ENCODE data around the gene DCT.

The DCT gene

DNA sequence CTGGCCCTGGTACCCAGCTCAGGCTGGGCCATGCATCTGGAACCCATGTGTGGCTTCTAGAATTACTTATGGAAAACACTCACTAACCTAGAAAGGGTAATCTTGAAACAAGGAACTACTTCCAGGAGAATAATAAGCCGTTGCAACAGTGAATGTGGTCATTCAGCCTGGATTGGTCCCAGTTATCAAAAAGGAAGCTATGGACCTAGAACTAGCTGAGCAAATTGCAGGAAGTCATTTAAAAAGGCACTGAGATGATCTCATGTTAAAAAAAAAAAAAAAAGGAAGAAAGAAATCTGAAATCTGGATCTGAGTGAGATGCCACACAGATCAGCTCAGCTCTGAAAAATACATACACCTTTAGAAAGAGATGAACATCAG is 59.6 kb downstream of the DCT start:
- H2BK12ac ChIP-seq (ENCODE audit: low read length in 2 of 2): no peak overlapping the region
- no peak overlapping the region for H4K8ac ChIP-seq (ENCODE audit: low read length)
- 21% methylated on average over 1 of the region's 1 CpG for WGBS

DNA sequence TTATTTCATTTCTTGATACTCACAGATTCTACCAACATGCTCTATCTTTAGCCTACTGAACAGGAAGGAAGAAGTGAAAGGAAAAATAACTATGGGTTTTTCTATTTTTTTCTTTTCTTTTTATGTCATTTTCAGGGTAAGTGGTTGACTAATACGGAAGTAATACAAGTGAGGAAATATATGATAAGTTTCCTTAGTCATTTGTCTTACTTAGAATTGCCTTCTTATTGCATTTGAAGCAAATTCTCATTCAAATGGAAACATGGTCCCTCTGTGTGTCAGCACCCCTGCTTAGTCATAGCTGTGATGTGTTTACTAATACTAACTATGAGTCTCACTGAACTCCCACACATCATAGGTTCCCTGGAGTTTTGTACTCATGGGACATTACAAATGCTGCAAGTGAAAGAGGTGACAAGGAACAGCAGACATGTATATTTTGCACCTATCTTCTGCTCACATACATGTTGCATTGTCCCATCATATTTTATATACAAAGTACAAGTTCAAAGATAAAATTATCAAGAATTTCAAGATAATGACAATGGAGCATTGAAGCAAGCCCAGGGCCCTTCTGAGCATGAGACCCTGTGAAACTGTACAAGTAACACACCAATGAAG is 60.1 kb downstream of the DCT start:
- H3K79me1 ChIP-seq (replicated peaks; ENCODE audit: low read length, poor library complexity, severe bottlenecking): no peaks in the 10 kb centered on the region
- H2BK12ac ChIP-seq (ENCODE audit: low read length in 2 of 2): no peak overlapping the region
- H3K18ac ChIP-seq (ENCODE audit: low read depth in 1 of 2, low read length in 2 of 2): no peak overlapping the region
- no peak overlapping the region for H3K4me3 ChIP-seq (ENCODE audit: insufficient read depth in 1 of 2, low read depth in 1 of 2, low read length in 2 of 2)
- peaks cover 0 to 3% of the 10 kb centered on the region in 2 experiments for H3K27me3 ChIP-seq (ENCODE audit: control insufficient read depth in 1 of 2, insufficient read depth in 1 of 2, low read length in 2 of 2)
- H2AFZ ChIP-seq (ENCODE audit: low read depth, low read length): no peak overlapping the region
- H3K14ac ChIP-seq (ENCODE audit: low read length in 2 of 2): no peak overlapping the region
- H3K4me1 ChIP-seq (ENCODE audit: control insufficient read depth, insufficient read depth, low read depth, low read length): no peaks in the 10 kb centered on the region
- H2BK5ac ChIP-seq (ENCODE audit: low read depth, low read length, poor library complexity, severe bottlenecking): no peak overlapping the region
- H3K9me3 ChIP-seq (ENCODE audit: control insufficient read depth, low read length): peaks cover 6% of the 10 kb centered on the region
- no peak overlapping the region for H3K4me2 ChIP-seq (ENCODE audit: low read length, poor library complexity, severe bottlenecking)
- no peak overlapping the region for H2AK5ac ChIP-seq (ENCODE audit: low read length, severe bottlenecking)
- no peak overlapping the region for H4K8ac ChIP-seq (ENCODE audit: low read length)
- no peak overlapping the region for H3K4ac ChIP-seq (ENCODE audit: low read depth in 1 of 2, low read length in 2 of 2)
- H2BK120ac ChIP-seq (ENCODE audit: low read depth, low read length): no peak overlapping the region
- peak; percentile 91 for DNase-seq
- WGBS: no CpG with 5 or more reads among the region's 1 CpG
- no peak overlapping the region for H3K23ac ChIP-seq (ENCODE audit: low read length in 2 of 2)
- H4K91ac ChIP-seq (ENCODE audit: low read length): no peak overlapping the region
- no peak overlapping the region for H3K27ac ChIP-seq (ENCODE audit: low read length, poor library complexity, severe bottlenecking)
- H3K9ac ChIP-seq (ENCODE audit: low read length): peak overlapping the region; percentile 16
- H2BK15ac ChIP-seq (ENCODE audit: low read depth, poor library complexity, severe bottlenecking): no peak overlapping the region
- H3K36me3 ChIP-seq (ENCODE audit: control insufficient read depth in 1 of 2, insufficient read depth in 2 of 2, low read depth in 1 of 2, low read length in 2 of 2): no peaks in the 10 kb centered on the region

More for the DNA sequence above, 59.6 kb downstream of the DCT start:
- Histone ChIP-seq H3K4ac (ENCODE audit: low read depth in 1 of 2, low read length in 2 of 2) (no peak overlapping the region), H2BK5ac (ENCODE audit: low read depth, low read length, poor library complexity, severe bottlenecking) (no peak overlapping the region), H2AK5ac (ENCODE audit: low read length, severe bottlenecking) (no peak overlapping the region), H3K23ac (ENCODE audit: low read length in 2 of 2) (no peak overlapping the region), H3K4me1 (ENCODE audit: control insufficient read depth, insufficient read depth, low read depth, low read length) (no peaks in the 10 kb centered on the region), H3K14ac (ENCODE audit: low read length in 2 of 2) (no peak overlapping the region), H3K4me3 (ENCODE audit: insufficient read depth in 1 of 2, low read depth in 1 of 2, low read length in 2 of 2) (no peak overlapping the region), H2BK120ac (ENCODE audit: low read depth, low read length) (no peak overlapping the region), H3K36me3 (ENCODE audit: control insufficient read depth in 1 of 2, insufficient read depth in 2 of 2, low read depth in 1 of 2, low read length in 2 of 2) (no peaks in the 10 kb centered on the region), H3K18ac (ENCODE audit: low read depth in 1 of 2, low read length in 2 of 2) (no peak overlapping the region), H4K91ac (ENCODE audit: low read length) (no peak overlapping the region), H3K9me3 (ENCODE audit: control insufficient read depth, low read length) (peaks cover 6% of the 10 kb centered on the region), H3K27me3 (ENCODE audit: control insufficient read depth in 1 of 2, insufficient read depth in 1 of 2, low read length in 2 of 2) (no peaks in the 10 kb centered on the region), H2BK15ac (ENCODE audit: low read depth, poor library complexity, severe bottlenecking) (no peak overlapping the region), H3K4me2 (ENCODE audit: low read length, poor library complexity, severe bottlenecking) (no peak overlapping the region), H3K9ac (ENCODE audit: low read length) (peak overlapping the region; percentile 16), H3K79me1 (replicated peaks; ENCODE audit: low read length, poor library complexity, severe bottlenecking) (no peaks in the 10 kb centered on the region), H2AFZ (ENCODE audit: low read depth, low read length) (no peak overlapping the region), H3K27ac (ENCODE audit: low read length, poor library complexity, severe bottlenecking) (no peak overlapping the region)
- no peak for DNase-seq

DNA sequence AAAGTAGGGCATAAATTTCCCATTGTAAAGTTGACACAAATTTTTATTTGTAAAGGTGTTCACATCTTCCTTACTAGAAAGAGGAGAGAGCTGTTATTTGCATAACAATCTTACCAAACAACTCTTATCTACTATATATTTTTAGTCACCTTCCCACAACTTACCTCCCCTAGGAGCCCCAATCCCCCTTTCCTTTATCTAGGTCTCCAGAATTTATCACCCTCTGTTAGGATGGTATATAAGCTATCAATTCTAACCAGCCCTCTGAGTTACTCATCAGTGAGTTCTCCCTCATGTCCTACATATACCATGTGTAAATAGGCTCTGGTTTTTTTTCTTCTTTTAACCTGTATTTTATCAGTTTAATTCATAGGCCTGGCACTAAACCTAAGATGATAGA is 62.2 kb downstream of the DCT start:
- Histone ChIP-seq H2AFZ (ENCODE audit: low read depth, low read length) (no peak overlapping the region), H3K4me3 (ENCODE audit: insufficient read depth in 1 of 2, low read depth in 1 of 2, low read length in 2 of 2) (no peak overlapping the region), H3K4ac (ENCODE audit: low read depth in 1 of 2, low read length in 2 of 2) (no peak overlapping the region), H4K8ac (ENCODE audit: low read length) (no peak overlapping the region), H3K27ac (ENCODE audit: low read length, poor library complexity, severe bottlenecking) (no peak overlapping the region), H3K9me3 (ENCODE audit: control insufficient read depth, low read length) (peaks cover 6% of the 10 kb centered on the region), H3K14ac (ENCODE audit: low read length in 2 of 2) (no peak overlapping the region), H3K9ac (ENCODE audit: low read length) (no peak overlapping the region), H3K18ac (ENCODE audit: low read depth in 1 of 2, low read length in 2 of 2) (no peak overlapping the region), H4K91ac (ENCODE audit: low read length) (no peak overlapping the region), H2AK5ac (ENCODE audit: low read length, severe bottlenecking) (no peak overlapping the region), H2BK15ac (ENCODE audit: low read depth, poor library complexity, severe bottlenecking) (no peak overlapping the region), H3K4me1 (ENCODE audit: control insufficient read depth, insufficient read depth, low read depth, low read length) (no peaks in the 10 kb centered on the region), H3K23ac (ENCODE audit: low read length in 2 of 2) (no peak overlapping the region), H3K27me3 (ENCODE audit: control insufficient read depth in 1 of 2, insufficient read depth in 1 of 2, low read length in 2 of 2) (peaks cover 0 to 3% of the 10 kb centered on the region in 2 experiments), H2BK5ac (ENCODE audit: low read depth, low read length, poor library complexity, severe bottlenecking) (no peak overlapping the region), H2BK12ac (ENCODE audit: low read length in 2 of 2) (no peak overlapping the region), H3K4me2 (ENCODE audit: low read length, poor library complexity, severe bottlenecking) (no peak overlapping the region), H3K79me1 (replicated peaks; ENCODE audit: low read length, poor library complexity, severe bottlenecking) (no peaks in the 10 kb centered on the region), H3K36me3 (ENCODE audit: control insufficient read depth in 1 of 2, insufficient read depth in 2 of 2, low read depth in 1 of 2, low read length in 2 of 2) (no peaks in the 10 kb centered on the region), H2BK120ac (ENCODE audit: low read depth, low read length) (no peak overlapping the region)
- DNase-seq: no peak

DNA sequence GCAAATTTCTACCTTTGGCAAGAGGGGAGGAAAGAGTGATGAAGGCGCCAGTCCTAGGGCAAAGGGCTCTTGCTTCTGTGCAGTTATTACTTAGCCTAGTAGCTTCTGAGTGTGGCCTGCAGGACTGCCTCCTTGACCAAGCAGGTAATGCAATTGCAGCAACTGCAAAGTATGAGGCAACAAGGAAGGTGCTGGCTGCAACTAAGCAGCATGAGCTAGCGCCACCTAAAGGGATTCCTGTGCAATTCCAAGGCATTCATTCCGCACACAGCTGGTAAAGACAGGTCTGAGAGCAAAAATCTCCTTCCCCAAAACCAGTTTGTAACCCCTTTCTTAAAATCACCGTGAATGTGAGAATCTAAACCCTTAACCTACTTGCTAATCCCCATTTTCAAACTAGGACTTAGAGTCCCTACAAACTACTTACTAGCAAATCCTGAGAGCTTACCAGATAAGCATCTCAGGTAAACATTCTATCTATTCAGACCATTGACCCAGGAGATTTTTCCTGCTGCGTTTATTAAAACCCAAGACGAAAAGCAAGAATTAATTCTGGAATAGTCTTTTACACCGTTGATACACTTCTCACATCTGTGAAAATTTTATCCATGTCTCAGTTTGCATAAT is 62.9 kb downstream of the DCT start:
- Histone ChIP-seq H2BK5ac (ENCODE audit: low read depth, low read length, poor library complexity, severe bottlenecking) (no peak overlapping the region), H3K27me3 (ENCODE audit: control insufficient read depth in 1 of 2, insufficient read depth in 1 of 2, low read length in 2 of 2) (peaks cover 0 to 3% of the 10 kb centered on the region in 2 experiments), H3K4me2 (ENCODE audit: low read length, poor library complexity, severe bottlenecking) (no peak overlapping the region), H4K91ac (ENCODE audit: low read length) (no peak overlapping the region), H3K9ac (ENCODE audit: low read length) (no peak overlapping the region), H2AK5ac (ENCODE audit: low read length, severe bottlenecking) (no peak overlapping the region), H3K79me1 (replicated peaks; ENCODE audit: low read length, poor library complexity, severe bottlenecking) (no peaks in the 10 kb centered on the region), H3K36me3 (ENCODE audit: control insufficient read depth in 1 of 2, insufficient read depth in 2 of 2, low read depth in 1 of 2, low read length in 2 of 2) (no peaks in the 10 kb centered on the region), H4K8ac (ENCODE audit: low read length) (no peak overlapping the region), H2BK12ac (ENCODE audit: low read length in 2 of 2) (no peak overlapping the region), H3K18ac (ENCODE audit: low read depth in 1 of 2, low read length in 2 of 2) (no peak overlapping the region), H3K14ac (ENCODE audit: low read length in 2 of 2) (no peak overlapping the region), H2BK15ac (ENCODE audit: low read depth, poor library complexity, severe bottlenecking) (no peak overlapping the region), H3K4me1 (ENCODE audit: control insufficient read depth, insufficient read depth, low read depth, low read length) (no peaks in the 10 kb centered on the region), H3K4me3 (ENCODE audit: insufficient read depth in 1 of 2, low read depth in 1 of 2, low read length in 2 of 2) (no peak overlapping the region), H2BK120ac (ENCODE audit: low read depth, low read length) (no peak overlapping the region), H3K27ac (ENCODE audit: low read length, poor library complexity, severe bottlenecking) (no peak overlapping the region), H3K23ac (ENCODE audit: low read length in 2 of 2) (no peak overlapping the region), H3K9me3 (ENCODE audit: control insufficient read depth, low read length) (peaks cover 6% of the 10 kb centered on the region), H3K4ac (ENCODE audit: low read depth in 1 of 2, low read length in 2 of 2) (no peak overlapping the region), H2AFZ (ENCODE audit: low read depth, low read length) (no peak overlapping the region)
- peak; percentile 33 for DNase-seq
- WGBS: 65% methylated on average over 5 of the region's 7 CpGs
